Measurements from ENCODE around the gene SDR42E1. TPM values are rescaled to one million over a fixed set of nuclear protein-coding genes. Genes with fewer than 3 reads are reported as not detected.

The SDR42E1 gene
- total and polyA plus RNA-seq, 2 of the 4 experiments (the other 2 are of a cell fraction), result 0.44 to 0.72 TPM

GRCh38 chr16:82050909-82051357, 39.7 kb upstream of the SDR42E1 start:
- Histone ChIP-seq H3K4me2 (ENCODE audit: low read depth, low read length) (no peak overlapping the region), H2BK5ac (ENCODE audit: low read depth, low read length, poor library complexity, severe bottlenecking) (no peak overlapping the region), H3K9ac (ENCODE audit: low read depth, low read length) (no peak overlapping the region), H3K27me3 (ENCODE audit: control insufficient read depth, insufficient read depth, low read length) (peaks cover 3% of the 10 kb centered on the region; the same call in 1 of the 2 replicates), H3K36me3 (ENCODE audit: control insufficient read depth, insufficient read depth, low read length) (no peaks in the 10 kb centered on the region), H3K4me1 (ENCODE audit: control insufficient read depth, insufficient read depth, low read length) (no peaks in the 10 kb centered on the region), H2AFZ (replicated peaks; ENCODE audit: low read length, poor library complexity) (no peak overlapping the region), H4K91ac (ENCODE audit: insufficient read depth, low read depth, low read length) (no peak overlapping the region), H2BK15ac (ENCODE audit: low read depth, low read length) (no peak overlapping the region), H3K79me1 (ENCODE audit: low read depth in 1 of 2, low read length in 2 of 2) (no peaks in the 10 kb centered on the region), H4K5ac (ENCODE audit: low read depth, low read length) (no peak overlapping the region), H3K4ac (ENCODE audit: low read depth, low read length) (no peak overlapping the region), H3K27ac (ENCODE audit: insufficient read depth, low read length) (no peak overlapping the region), H3K9me3 (ENCODE audit: control insufficient read depth, insufficient read depth, low read length) (no peaks in the 10 kb centered on the region), H4K20me1 (ENCODE audit: insufficient read depth, low read length) (no peaks in the 10 kb centered on the region), H2AK5ac (ENCODE audit: low read depth, low read length) (no peak overlapping the region), H2BK20ac (ENCODE audit: low read depth, low read length) (no peak overlapping the region), H2AK9ac (replicated peaks; ENCODE audit: low read depth, low read length, poor library complexity) (no peak overlapping the region), H2BK120ac (ENCODE audit: low read depth, low read length) (no peak overlapping the region), H3K23ac (ENCODE audit: low read depth, low read length) (no peak overlapping the region), H3K14ac (replicated peaks; ENCODE audit: low read depth, low read length) (no peak overlapping the region), H3K56ac (ENCODE audit: extremely low read depth, insufficient read depth, low read length) (no peak overlapping the region), H3K9me1 (ENCODE audit: insufficient read depth, low read length) (no peaks in the 10 kb centered on the region), H4K8ac (ENCODE audit: low read depth in 2 of 2, low read length in 2 of 2) (no peak overlapping the region), H3K4me3 (ENCODE audit: insufficient read depth, low read depth, low read length) (no peak overlapping the region), H3K18ac (ENCODE audit: low read depth, low read length) (no peak overlapping the region)
- DNase-seq (no peak), ATAC-seq (ENCODE audit: low read depth) (no peak)
- 100% methylated on average over 2 of the region's 4 CpGs; no CpG with 5 or more reads in 1 of the 2 experiments for WGBS, 2 experiments (ENCODE audit: extremely low coverage in 2 of 2, insufficient read length in 1 of 2)
- TF ChIP-seq MAZ (IDR thresholded peaks at IDR 0.05; ENCODE audit: borderline replicate concordance, low read depth, low read length), result no peak
- TF ChIP-seq FOS (IDR thresholded peaks at IDR 0.05; ENCODE audit: low read depth, low read length), result no peak
- TF ChIP-seq CEBPB (IDR thresholded peaks at IDR 0.05; ENCODE audit: low read depth, low read length), result no peak
- no peak for TF ChIP-seq MAFK (IDR thresholded peaks at IDR 0.05; ENCODE audit: low read depth, low read length)
- no peak for TF ChIP-seq SMC3 (IDR thresholded peaks at IDR 0.05; ENCODE audit: low read depth, low read length)
- TF ChIP-seq POLR2A (IDR thresholded peaks at IDR 0.05; ENCODE audit: low read depth, low read length), result no peak
- no peak for TF ChIP-seq CTCF (conservative IDR thresholded peaks at IDR 0.05; ENCODE audit: low read depth, low read length)
- in situ Hi-C loops (cut with MboI; ENCODE audit: low sequenced_read_pairs) (no loop called here), dilution Hi-C loops (cut with HindIII; ENCODE audit: low sequenced_read_pairs, unreplicated experiment) (no loop called here), intact Hi-C loops (cut with micrococcal nuclease) (no loop called here)
- BruUV-seq (replicated peaks), result no TSS peak
- POLR2A ChIA-PET (ENCODE audit: unreplicated experiment), result no interaction called here
- CTCF ChIA-PET, result no interaction called here
